Keratinocyte (primary cell): Measurements from ENCODE around the gene SLIT3. TPM values are rescaled to one million over a fixed set of nuclear protein-coding genes. Genes with fewer than 3 reads are reported as not detected.

ENCODE experiments used
- DNase-seq: peaks from one replicate; pipeline ENCODE4 v3.0.0-alpha.2; 2011; ENCODE audit warnings: low read depth, missing footprints, low spot score
- FAIRE-seq: peaks from 2 replicates; lab custom pipeline; 2011; peaks lifted over from hg19 to GRCh38; lab: Jason Lieb, UNC
- H2AFZ ChIP-seq: 2 replicates; pipeline ENCODE4 v1.6.0; 2012; ENCODE audit warnings: low read length, control low read depth, inconsistent platforms; ENCODE audit not compliant: control insufficient read depth
- H3K27ac ChIP-seq: 2 replicates; pipeline ENCODE4 v1.5.1; 2011; ENCODE audit warnings: low read length; ENCODE audit not compliant: control insufficient read depth, insufficient read depth
- H3K27me3 ChIP-seq: 3 replicates; pipeline ENCODE4 v1.6.0; 2011; ENCODE audit warnings: low read length; ENCODE audit not compliant: control insufficient read depth, insufficient read depth; ENCODE audit errors: extremely low read depth
- H3K36me3 ChIP-seq, 2 experiments: 2 replicates in 1 of 2; 3 replicates in 1 of 2; pipeline ENCODE4 v1.5.1; 2011; ENCODE audit warnings: low read length in 2 of 2, mild to moderate bottlenecking in 1 of 2; ENCODE audit not compliant: control insufficient read depth in 2 of 2, insufficient read depth in 2 of 2; ENCODE audit errors: extremely low read depth in 1 of 2
- H3K4me1 ChIP-seq: 3 replicates; pipeline ENCODE4 v1.5.1; 2011; ENCODE audit warnings: low read length; ENCODE audit not compliant: control insufficient read depth, insufficient read depth; ENCODE audit errors: extremely low read depth
- H3K4me2 ChIP-seq: 3 replicates; pipeline ENCODE4 v1.6.0; 2011; ENCODE audit warnings: low read depth, low read length; ENCODE audit not compliant: control insufficient read depth, insufficient read depth; ENCODE audit errors: extremely low read depth
- H3K4me3 ChIP-seq, 3 experiments: fragments of 200-600 bp in 1 of 3; sonication (generic) in 1 of 3; 2 replicates in 2 of 3; 3 replicates in 1 of 3; pipeline ENCODE4 v1.5.1; 2011 to 2016; ENCODE audit warnings: low read length in 3 of 3, mild to moderate bottlenecking in 3 of 3, control low read depth in 2 of 3, inconsistent platforms in 1 of 3, low read depth in 1 of 3, mixed read lengths in 1 of 3, mixed run types in 1 of 3, moderate library complexity in 1 of 3; ENCODE audit not compliant: control insufficient read depth in 2 of 3, insufficient read depth in 2 of 3; ENCODE audit errors: extremely low read depth in 1 of 3
- H3K79me2 ChIP-seq: 2 replicates; pipeline ENCODE4 v1.6.0; 2012; ENCODE audit warnings: low read length; ENCODE audit not compliant: control insufficient read depth, insufficient read depth
- H3K9ac ChIP-seq: 3 replicates; pipeline ENCODE4 v1.6.0; 2011; ENCODE audit warnings: low read length; ENCODE audit not compliant: control insufficient read depth, insufficient read depth; ENCODE audit errors: extremely low read depth
- H3K9me1 ChIP-seq: 3 replicates; pipeline ENCODE4 v1.6.0; 2011; ENCODE audit warnings: low read length; ENCODE audit not compliant: control insufficient read depth, insufficient read depth; ENCODE audit errors: extremely low read depth
- H3K9me3 ChIP-seq: 2 replicates; pipeline ENCODE4 v1.5.1; 2012; ENCODE audit warnings: low read depth, low read length; ENCODE audit not compliant: control insufficient read depth
- H4K20me1 ChIP-seq: 3 replicates; pipeline ENCODE4 v1.6.0; 2011; ENCODE audit warnings: low read length; ENCODE audit not compliant: control insufficient read depth, insufficient read depth; ENCODE audit errors: extremely low read depth
- CTCF ChIP-seq, 3 experiments: IDR thresholded peaks in 1 of 3; conservative IDR thresholded peaks in 1 of 3; optimal IDR thresholded peaks in 1 of 3; 2 replicates in 2 of 3; 3 replicates in 1 of 3; pipeline versions ENCODE3 to v1.5.1; 2011; ENCODE audit warnings: low read length in 3 of 3, mild to moderate bottlenecking in 3 of 3, moderate library complexity in 2 of 3, control low read depth in 1 of 3, inconsistent platforms in 1 of 3; ENCODE audit not compliant: insufficient read depth in 2 of 3; ENCODE audit errors: extremely low read depth in 1 of 3
- EZH2 ChIP-seq: IDR thresholded peaks from one replicate; pipeline ENCODE4 v1.6.1; 2012; ENCODE audit warnings: inconsistent platforms, mild to moderate bottlenecking, low read length, moderate library complexity
- dilution Hi-C: fragments of 300-500 bp; cut with MboI; formaldehyde crosslinking; loops from one replicate; pipeline ENCODE4 v1.7.0; 2020; ENCODE audit warnings: low sequenced_read_pairs; ENCODE audit not compliant: extremely low pct_ligation_motif_present
- polyA plus RNA-seq, 5 experiments: library from polyadenylated mRNA; depleted of rRNA in 3 of 5; stranded (reverse) in 3 of 5; stranded (forward) in 1 of 5; unstranded in 1 of 5; fragments of >200 nt; gene quantifications; 1 replicate in 1 of 5; 2 replicates in 3 of 5; 3 replicates in 1 of 5; pipeline versions ENCODE4 v1.2.1 to v1.2.3, GENCODE V29; 2011 to 2012; ENCODE audit warnings: missing spikeins in 2 of 5, low read depth in 1 of 5, low replicate concordance in 1 of 5
- small RNA-seq, 3 experiments: library from RNA; depleted of rRNA; stranded (forward); fragments of <200 nt; gene quantifications; one replicate each; pipeline ENCODE3, GENCODE V24; 2012; ENCODE audit warnings: low read depth in 3 of 3, low replicate concordance in 1 of 3; ENCODE audit not compliant: insufficient read length in 3 of 3

SLIT3 gene
- polyA plus RNA-seq, 1 donor (not counting 4 experiments of a cell fraction or from before 2014, with no cell fraction given): 2.4 TPM

DNA sequence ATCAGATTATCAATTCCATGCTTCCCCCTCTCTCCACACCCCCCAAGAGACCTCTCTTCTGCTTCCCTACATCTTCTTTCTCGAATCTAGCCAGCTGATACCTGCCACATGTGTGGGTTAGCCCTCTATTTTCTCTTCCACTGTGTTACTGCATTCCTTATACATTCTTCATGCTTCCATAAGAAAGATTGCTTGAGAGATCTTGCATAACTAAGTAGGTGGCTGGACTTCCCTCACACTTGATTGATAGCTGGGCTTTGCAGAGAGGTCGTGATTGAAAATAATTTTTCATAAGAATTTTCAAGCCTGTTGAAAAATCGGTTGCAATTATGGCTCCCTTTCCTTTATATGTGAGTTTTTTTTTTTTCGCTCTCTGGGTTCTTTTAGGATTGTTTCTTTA, 688.8 kb downstream of the SLIT3 start:
- no peaks in the 10 kb centered on the region for H3K36me3 ChIP-seq
- no peaks in the 10 kb centered on the region for H4K20me1 ChIP-seq
- no peaks in the 10 kb centered on the region for H3K9me3 ChIP-seq
- no peak overlapping the region for H3K4me2 ChIP-seq
- no peak overlapping the region for H3K4me3 ChIP-seq
- H3K4me1 ChIP-seq: no peaks in the 10 kb centered on the region
- H3K9me1 ChIP-seq: no peaks in the 10 kb centered on the region
- no peak overlapping the region for H2AFZ ChIP-seq
- no peak for DNase-seq
- H3K9ac ChIP-seq: no peak overlapping the region
- H3K79me2 ChIP-seq: no peaks in the 10 kb centered on the region
- TF ChIP-seq EZH2: no peak
- TF ChIP-seq CTCF (optimal IDR thresholded peaks at IDR 0.05 in 1 of 3, IDR thresholded peaks at IDR 0.05 in 1 of 3, conservative IDR thresholded peaks at IDR 0.05 in 1 of 3; ENCODE audit: extremely low read depth in 1 of 3, insufficient read depth in 2 of 3, low read length in 3 of 3): no peak
- dilution Hi-C loops: no loop called here
- no peak overlapping the region for H3K27ac ChIP-seq
- H3K27me3 ChIP-seq: no peaks in the 10 kb centered on the region
- no peak for FAIRE-seq

Small RNAs within 50 kb of the gene (small RNA-seq; reads per million reads assigned to genes)
- gene MIR218-2: 0 to 1.3 (median 0.75) reads per million in 3 experiments
- 0 to 5.3 (median 4.5) reads per million in 3 experiments for gene MIR585
- 0 reads per million in 3 experiments for gene RF00019
